HEK293T (cell line): Measurements from ENCODE around the gene PCSK5.

Source experiments
- BHLHE40 ChIP-seq: fragments of 450-650 bp; IDR thresholded peaks from 2 replicates; pipeline ENCODE4 v1.6.1; 2016; ENCODE audit warnings: mild to moderate bottlenecking, moderate library complexity, borderline replicate concordance
- ELF4 ChIP-seq: fragments of 450-650 bp; IDR thresholded peaks from 2 replicates; pipeline ENCODE4 v1.6.1; 2017; ENCODE audit warnings: antibody characterized with exemption
- FOXA1 ChIP-seq: fragments of 450-650 bp; IDR thresholded peaks from 2 replicates; pipeline ENCODE4 v1.6.1; 2016; ENCODE audit warnings: mild to moderate bottlenecking
- FOXM1 ChIP-seq: fragments of 450-650 bp; IDR thresholded peaks from 2 replicates; pipeline ENCODE4 v1.6.1; 2017; ENCODE audit warnings: mild to moderate bottlenecking, borderline replicate concordance
- HDGF ChIP-seq: fragments of 450-650 bp; IDR thresholded peaks from 2 replicates; pipeline ENCODE4 v1.6.1; 2017; ENCODE audit warnings: antibody characterized with exemption, borderline replicate concordance
- L3MBTL2 ChIP-seq: fragments of 450-650 bp; conservative IDR thresholded peaks from 2 replicates; pipeline ENCODE4 v1.6.1; 2016; ENCODE audit warnings: mild to moderate bottlenecking
- NFRKB ChIP-seq: fragments of 450-650 bp; IDR thresholded peaks from 2 replicates; pipeline ENCODE4 v1.6.1; 2016; ENCODE audit warnings: mild to moderate bottlenecking, moderate library complexity
- SUZ12 ChIP-seq: fragments of 450-650 bp; IDR thresholded peaks from 2 replicates; pipeline ENCODE4 v1.6.1; 2016; ENCODE audit warnings: mild to moderate bottlenecking
- TARDBP ChIP-seq: fragments of 450-650 bp; IDR thresholded peaks from 2 replicates; pipeline ENCODE4 v1.6.1; 2016

- TF ChIP-seq FOXM1 = no peak
- TF ChIP-seq HDGF = no peak
- no peak for TF ChIP-seq ELF4
- TF ChIP-seq SUZ12 = no peak
- TF ChIP-seq L3MBTL2 = no peak
- TF ChIP-seq NFRKB = no peak
- TF ChIP-seq FOXA1 = no peak
- TF ChIP-seq BHLHE40 = no peak
- TF ChIP-seq TARDBP = no peak
Observed at GRCh38 chr9:76192013-76192412, 301.5 kb downstream of the PCSK5 start.
